ENCODE results near the gene NOTCH2.

The NOTCH2 gene

GRCh38 chr1:119869995-119870394 lies 199.5 kb downstream of the NOTCH2 start:
- no peak for DNase-seq

DNA sequence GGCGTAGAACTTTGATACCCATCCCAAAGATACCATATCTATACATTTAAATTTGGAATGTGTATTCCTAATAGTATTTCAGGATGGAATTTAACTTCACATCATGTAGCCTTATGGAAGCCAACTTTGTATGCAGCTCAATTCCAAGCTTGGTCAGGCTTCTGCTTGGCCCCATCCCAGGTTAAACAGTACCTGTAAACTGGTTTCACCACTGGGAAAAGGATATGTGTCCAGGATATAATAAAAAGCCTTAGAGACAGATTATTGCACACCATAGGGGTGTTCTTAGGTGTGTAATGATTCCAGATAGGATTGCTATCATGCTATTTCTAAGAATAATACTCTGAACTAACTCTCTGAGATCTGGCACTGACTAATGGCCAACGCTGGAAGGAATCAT lies 201.3 kb downstream of the NOTCH2 start:
- no peak for DNase-seq

GRCh38 chr1:119866451-119866850 lies 203.0 kb downstream of the NOTCH2 start:
- DNase-seq = no peak

- no peak for DNase-seq
Observed at GRCh38 chr1:119865627-119866026, 203.8 kb downstream of the NOTCH2 start.

DNA sequence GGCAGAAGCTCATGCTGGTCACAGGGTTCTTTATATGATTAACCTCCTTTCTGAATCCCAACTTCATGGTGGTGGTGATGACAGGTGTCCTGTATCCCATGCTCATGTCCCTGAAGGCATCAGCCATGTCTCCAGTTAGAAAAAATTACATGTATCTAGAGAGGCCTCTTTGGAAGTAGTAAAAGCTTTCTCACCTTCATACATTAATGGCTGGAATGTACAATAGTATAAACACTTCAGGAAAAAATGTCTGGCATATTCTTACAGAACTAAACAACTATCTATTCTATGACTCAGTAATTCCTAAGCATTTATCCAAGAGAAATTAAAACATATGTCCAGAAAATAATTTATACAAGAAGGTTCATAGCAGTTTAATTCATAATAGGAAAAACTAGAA lies 207.2 kb downstream of the NOTCH2 start:
- no peak for DNase-seq
